Endometrial microvascular endothelial cells (primary cell): ENCODE results near the gene UVSSA. TPM values are rescaled to one million over a fixed set of nuclear protein-coding genes. Genes with fewer than 3 reads are reported as not detected.
"Not testable (repeated sequence)": the region's sequence is repeated elsewhere in the genome, so short reads cannot be mapped to it uniquely, and the experiment has no call there.

Experiments
- in situ Hi-C: cut with HindIII; loops from 2 replicates; pipeline ENCODE4 v1.10.0; 2017; ENCODE audit warnings: low sequenced_read_pairs, low pct_unique_long_range_greater_than_20kb; ENCODE audit errors: inconsistent ontology term
- total RNA-seq: library from RNA; depleted of rRNA; stranded (reverse); fragments of >200 nt; gene quantifications from one replicate; pipeline ENCODE4 v1.2.3, GENCODE V29; 2015; ENCODE audit errors: inconsistent ontology term

UVSSA gene
- total RNA-seq, 1 donor from 2014 or later, result 7.4 TPM

DNA sequence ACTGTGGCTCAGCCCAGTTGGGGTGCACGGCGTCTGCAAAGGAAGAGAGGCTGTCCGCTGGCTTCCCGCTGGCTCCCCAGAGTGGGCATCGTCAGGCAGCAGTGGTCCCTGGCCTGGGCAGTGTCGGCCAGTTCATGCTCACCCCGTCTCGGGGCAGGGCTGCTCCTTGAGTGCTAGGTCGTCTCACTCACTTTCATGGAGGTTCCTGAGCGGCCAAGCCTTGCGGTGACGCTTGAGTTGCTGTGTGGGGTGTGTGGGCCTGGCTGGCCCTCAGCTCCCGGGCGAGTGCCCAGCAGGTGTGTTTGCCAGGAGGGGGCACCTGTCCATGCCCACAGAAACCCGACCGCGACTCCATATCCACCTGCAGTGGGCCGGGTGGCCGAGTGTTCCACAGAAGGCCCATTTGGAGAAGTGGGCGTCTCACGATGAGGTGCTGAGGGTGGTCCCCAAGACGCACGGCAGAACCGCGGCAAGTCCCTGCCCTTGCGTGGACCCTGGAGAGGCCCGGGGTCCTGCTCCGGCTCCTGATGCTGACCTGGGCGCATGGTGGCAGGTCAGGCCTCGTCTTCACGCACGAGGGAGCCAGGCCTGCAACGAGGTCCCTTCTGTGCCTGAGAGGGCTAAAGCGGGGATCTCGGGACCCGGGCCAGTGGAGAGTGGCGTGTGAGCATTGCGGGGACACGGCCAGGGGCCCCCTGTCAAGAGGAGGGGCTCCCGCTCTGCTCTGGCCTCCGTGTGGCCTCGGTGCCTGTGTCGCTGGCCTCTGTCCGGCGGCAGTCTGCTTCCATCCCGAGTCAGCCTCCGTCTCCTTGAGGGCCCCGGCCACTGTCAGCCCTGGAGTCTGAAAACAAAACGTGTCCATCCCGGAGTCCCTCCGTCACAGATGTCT is 18.5 kb upstream of the UVSSA start:
- in situ Hi-C loops, result no loop called here

DNA sequence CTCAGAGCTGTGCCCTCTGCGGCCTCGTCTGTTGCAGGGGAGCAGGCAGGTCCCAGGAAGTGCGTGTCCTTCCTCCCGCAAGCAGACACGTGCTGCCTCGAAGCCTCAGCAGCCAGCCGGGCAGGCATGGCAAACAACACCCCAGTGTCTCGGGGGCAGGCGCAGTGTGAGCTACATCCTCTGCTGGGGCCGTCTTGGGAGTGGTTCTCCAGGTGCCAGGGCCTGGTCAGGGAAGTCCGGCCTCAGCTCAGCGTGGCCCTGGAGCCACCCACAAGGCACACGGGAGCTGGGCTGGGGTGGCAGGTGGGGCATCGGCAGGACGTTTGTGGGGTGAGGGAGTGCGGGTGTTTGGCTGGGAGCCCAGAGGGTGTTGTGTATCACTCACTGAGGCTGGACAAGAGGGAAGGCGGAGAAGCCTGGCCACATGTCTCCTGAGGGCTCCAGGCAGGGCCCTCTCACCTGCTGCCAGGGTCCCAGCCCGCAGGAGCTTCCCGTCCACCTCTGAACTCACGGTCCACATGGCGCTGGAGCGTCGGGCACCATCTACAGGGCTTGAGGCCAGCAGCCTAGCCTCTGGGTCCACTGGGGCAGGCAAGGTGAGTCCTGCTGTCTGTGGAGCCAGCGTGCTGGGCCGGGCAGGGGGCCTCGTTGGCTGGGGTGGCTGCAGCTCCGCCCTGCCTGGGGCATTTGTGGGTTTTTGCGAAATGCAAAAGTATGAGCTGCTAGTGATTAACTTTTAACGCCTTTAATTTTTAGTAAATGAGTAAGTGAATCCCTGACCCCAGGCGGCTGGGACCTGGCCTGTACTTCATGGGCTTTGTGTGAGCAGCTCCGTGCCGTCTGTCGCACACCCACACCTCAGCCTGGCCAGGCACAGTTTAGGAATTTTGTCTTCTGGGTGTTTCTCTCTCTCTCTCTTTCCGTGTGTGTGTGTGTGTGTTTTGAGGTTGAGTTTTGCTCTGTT is 17.3 kb upstream of the UVSSA start:
- in situ Hi-C loops, result no loop called here

- in situ Hi-C loops, result no loop called here
Observed at GRCh38 chr4:1330761-1331590, 16.0 kb upstream of the UVSSA start.

GRCh38 chr4:1331591-1332353 is 15.2 kb upstream of the UVSSA start:
- in situ Hi-C loops, result no loop called here

GRCh38 chr4:1332686-1333085 is 14.3 kb upstream of the UVSSA start:
- in situ Hi-C loops, result no loop called here

DNA sequence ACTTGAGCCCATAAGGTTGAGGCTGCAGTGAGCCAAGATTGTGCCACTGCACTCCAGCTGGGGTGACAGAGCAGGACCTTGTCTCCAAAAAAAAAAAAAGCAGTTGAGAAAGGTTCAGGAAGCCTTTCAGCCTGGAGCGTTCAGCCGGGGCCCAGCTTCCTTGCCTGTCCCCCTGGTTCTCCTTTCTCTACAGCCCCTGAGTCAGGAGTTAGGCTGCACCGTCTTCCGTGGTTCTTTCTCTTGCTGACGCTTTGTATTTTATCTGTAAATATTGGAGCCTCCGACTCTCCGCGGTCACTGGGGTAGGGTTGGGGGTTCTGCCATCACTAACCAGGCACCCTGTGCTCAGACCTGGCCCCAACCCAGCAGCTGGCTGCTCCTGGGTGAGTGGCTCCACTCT is 13.8 kb upstream of the UVSSA start:
- in situ Hi-C loops, result no loop called here

DNA sequence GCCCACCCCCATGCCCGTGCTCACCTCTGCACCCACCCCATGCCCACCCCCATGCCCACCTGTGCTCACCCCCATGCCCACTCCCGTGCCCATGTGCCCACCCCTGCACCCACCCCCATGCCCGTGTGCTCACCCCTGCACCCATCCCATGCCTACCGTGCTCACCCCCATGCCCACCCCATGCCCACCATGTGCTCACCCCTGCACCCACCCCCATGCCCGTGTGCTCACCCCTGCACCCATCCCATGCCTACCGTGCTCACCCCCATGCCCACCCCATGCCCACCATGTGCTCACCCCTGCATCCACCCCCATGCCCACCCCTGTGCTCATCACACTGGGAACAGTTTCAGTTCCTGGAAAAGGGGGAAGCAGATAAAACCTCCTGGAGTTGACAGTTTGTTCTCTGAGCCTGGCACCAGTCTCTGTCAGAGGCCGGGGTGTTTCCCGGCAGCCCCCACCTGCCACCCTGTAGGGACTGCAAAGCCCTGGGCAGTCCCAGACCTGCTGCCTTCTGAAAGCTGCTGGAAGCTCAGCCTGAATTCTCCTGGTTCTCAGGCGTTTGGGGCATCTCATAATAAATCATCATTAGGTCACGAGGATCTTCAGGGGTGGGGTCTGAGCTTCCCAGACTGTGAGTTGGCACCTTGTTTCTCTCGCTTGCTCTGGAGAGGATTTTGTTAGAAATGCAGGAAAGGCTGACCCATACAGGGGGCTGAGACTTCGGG is 13.0 kb upstream of the UVSSA start:
- in situ Hi-C loops, result not testable (repeated sequence)

- in situ Hi-C loops, result no loop called here
Observed at GRCh38 chr4:1334579-1334895, 12.5 kb upstream of the UVSSA start.

DNA sequence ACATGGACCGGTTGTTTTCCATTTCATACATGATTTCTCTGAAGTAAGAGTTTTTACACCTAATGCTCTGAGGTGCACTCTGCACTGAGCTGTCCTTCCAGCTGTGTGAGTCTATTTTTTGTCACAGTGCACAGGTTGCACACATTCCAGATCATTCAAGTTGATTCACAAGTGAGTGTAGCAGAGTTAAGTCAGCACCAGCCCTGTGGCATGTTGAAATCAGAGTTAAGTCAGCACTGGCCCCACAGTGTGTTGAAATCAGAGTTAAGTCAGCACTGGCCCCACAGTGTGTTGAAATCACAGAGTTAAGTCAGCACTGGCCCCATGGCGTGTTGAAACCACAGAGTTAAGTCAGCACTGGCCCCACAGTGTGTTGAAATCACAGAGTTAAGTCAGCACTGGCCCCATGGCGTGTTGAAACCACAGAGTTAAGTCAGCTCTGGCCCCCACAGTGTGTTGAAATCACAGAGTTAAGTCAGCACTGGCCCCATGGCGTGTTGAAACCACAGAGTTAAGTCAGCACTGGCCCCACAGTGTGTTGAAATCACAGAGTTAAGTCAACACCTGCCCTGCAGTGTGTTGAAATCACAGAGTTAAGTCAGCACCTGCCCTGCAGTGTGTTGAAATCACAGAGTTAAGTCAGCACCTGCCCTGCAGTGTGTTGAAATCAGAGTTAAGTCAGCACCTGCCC is 11.7 kb upstream of the UVSSA start:
- in situ Hi-C loops, result not testable (repeated sequence)

DNA sequence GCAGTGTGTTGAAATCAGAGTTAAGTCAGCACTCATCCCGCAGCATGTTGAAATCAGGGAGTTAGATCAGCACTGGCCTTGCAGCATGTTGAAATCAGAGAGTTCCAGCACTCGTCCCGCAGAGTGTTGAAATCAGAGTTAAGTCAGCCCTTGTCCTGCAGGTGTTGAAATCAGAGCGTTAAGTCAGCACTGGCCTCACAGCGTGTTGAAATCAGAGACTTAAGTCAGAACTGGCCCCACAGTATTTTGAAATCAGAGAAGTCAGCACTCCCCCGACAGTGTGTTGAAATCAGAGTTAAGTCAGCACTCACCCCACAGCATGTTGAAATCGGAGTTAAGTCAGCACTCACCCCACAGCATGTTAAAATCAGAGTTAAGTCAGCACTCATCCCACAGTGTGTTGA is 10.9 kb upstream of the UVSSA start:
- in situ Hi-C loops, result no loop called here

- in situ Hi-C loops, result no loop called here
Observed at GRCh38 chr4:1337376-1337831, 9.6 kb upstream of the UVSSA start.

DNA sequence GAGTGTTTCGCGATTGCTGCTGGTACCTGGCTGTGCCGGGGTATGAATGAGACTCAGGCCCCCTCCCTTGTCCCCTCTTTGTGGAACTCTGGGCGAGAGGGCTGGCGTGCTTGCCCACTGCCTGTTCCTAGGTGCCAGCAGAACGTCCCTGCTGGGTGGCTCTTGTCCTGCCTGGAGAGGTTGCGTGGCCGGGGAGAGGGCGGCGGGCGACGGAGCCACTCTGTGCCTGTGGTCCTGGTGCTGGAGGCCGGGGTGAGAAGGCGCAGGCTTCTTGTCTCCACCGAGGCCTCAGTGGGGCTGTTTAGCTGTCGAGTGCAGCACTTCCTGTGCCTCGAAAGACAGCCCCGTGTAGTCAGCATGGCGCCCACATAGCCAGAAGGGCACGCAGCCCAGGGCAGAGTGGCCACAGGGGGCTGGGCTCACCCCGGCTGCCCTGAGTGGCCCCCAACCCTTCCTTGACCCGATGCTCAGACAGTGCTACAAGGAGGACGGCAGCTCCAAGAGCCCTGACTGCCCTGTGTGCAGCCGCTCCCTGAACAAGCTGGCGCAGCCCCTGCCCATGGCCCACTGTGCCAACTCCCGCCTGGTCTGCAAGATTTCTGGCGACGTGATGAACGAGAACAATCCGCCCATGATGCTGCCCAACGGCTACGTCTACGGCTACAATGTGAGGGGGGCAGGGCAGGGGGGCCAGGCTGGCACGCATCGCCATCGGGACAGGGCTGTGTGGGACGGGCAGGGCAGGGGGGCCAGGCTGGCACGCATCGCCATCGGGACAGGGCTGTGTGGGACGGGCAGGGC is 8.9 kb upstream of the UVSSA start:
- in situ Hi-C loops, result no loop called here

GRCh38 chr4:1338752-1339414 is 8.1 kb upstream of the UVSSA start:
- in situ Hi-C loops, result no loop called here

GRCh38 chr4:1339489-1339888 is 7.5 kb upstream of the UVSSA start:
- in situ Hi-C loops, result no loop called here

DNA sequence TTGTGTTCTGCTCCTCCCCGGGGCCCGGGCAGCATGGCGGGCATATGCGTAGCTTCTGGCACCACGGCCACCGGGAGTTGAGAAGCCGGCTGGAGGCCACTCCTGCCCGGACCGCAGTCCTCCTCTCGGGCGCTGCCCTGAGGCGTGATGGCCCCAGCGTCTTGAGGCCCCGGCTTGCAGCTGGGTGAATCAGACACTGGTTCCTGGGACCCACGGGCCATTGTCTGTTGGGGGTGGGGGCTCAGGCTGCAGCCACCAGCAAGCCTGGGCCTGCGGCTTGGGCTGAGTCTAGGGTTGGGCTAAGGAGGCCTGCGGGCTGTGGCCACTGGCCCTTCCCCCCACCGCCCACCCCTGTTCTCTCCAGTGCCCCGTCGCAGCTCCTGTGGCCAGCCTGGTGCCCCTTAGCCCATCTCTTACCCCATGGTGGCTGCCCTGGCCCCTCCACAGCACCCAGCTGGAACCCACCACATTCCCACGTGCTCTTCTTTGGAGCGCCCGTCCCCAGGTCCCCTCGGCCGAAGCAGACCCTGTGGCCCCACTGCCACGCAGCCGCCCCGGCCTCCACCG is 6.7 kb upstream of the UVSSA start:
- in situ Hi-C loops, result no loop called here

GRCh38 chr4:1340861-1341260 is 6.1 kb upstream of the UVSSA start:
- in situ Hi-C loops, result no loop called here
